Uterus (tissue), 2 donors: ENCODE measurements around the gene TMEM260.

Experiments
- POLR2A ChIP-seq, 2 donors: fragments of 450-650 bp; IDR thresholded peaks; one replicate each; pipeline ENCODE4 v1.6.1; 2016; ENCODE audit warnings: antibody characterized with exemption in 2 of 2, mild to moderate bottlenecking in 1 of 2, moderate library complexity in 1 of 2
- TF ChIP-seq, protein P1 (sequence below), 4 experiments: fragments of 200-600 bp in 2 of 4; fragments of 450-650 bp in 2 of 4; sonication (generic) in 2 of 4; IDR thresholded peaks; one replicate each; pipeline ENCODE4 v1.5.1; 2016 to 2019; ENCODE audit warnings: antibody characterized with exemption in 4 of 4, mild to moderate bottlenecking in 2 of 4, moderate library complexity in 1 of 4

DNA sequence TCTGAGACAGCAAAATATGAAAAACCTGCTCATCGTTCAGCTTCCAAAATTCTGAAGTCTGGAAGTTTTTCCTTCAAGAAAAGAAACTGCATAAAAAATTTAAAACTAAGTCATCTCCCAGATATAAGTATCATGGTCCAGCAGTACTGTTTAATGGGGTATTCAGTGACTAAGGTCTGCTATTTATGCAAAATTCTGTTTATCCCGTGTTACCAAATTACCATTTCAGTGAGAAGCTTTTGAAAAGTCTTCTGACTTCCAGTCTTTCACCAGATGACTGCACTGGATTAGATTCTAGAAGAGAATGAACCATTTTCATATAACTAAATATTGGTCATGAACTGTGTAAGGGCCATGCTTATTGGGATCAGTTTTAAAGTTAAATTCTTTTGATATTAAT, 67.9 kb downstream of the TMEM260 start:
- TF ChIP-seq POLR2A (IDR thresholded peaks at IDR 0.05) = no peak
- TF ChIP-seq, protein P1, sequence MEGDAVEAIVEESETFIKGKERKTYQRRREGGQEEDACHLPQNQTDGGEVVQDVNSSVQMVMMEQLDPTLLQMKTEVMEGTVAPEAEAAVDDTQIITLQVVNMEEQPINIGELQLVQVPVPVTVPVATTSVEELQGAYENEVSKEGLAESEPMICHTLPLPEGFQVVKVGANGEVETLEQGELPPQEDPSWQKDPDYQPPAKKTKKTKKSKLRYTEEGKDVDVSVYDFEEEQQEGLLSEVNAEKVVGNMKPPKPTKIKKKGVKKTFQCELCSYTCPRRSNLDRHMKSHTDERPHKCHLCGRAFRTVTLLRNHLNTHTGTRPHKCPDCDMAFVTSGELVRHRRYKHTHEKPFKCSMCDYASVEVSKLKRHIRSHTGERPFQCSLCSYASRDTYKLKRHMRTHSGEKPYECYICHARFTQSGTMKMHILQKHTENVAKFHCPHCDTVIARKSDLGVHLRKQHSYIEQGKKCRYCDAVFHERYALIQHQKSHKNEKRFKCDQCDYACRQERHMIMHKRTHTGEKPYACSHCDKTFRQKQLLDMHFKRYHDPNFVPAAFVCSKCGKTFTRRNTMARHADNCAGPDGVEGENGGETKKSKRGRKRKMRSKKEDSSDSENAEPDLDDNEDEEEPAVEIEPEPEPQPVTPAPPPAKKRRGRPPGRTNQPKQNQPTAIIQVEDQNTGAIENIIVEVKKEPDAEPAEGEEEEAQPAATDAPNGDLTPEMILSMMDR (IDR thresholded peaks at IDR 0.05) = no peak
